CD4-positive, alpha-beta T cell treated with Interleukin-6 at 100 ng/mL for 8 hours (primary cell): ENCODE data around the gene LHX2.

ENCODE experiments used
- DNase-seq: peaks from one replicate; pipeline ENCODE4 v3.0.0-alpha.2; 2020; ENCODE audit warnings: mixed read lengths, low spot score

Gene LHX2

GRCh38 chr9:124000161-124000783 is 11.3 kb upstream of the LHX2 start:
- DNase-seq = no peak

- DNase-seq = no peak
Observed at GRCh38 chr9:124000784-124001457, 10.6 kb upstream of the LHX2 start.

- DNase-seq = no peak
Observed at GRCh38 chr9:124001458-124001799, 10.1 kb upstream of the LHX2 start.

- no peak for DNase-seq
Observed at GRCh38 chr9:124001866-124002525, 9.6 kb upstream of the LHX2 start.

- DNase-seq = no peak
Observed at GRCh38 chr9:124003636-124004349, 7.8 kb upstream of the LHX2 start.

- DNase-seq = no peak
Observed at GRCh38 chr9:124004593-124004992, 7.0 kb upstream of the LHX2 start.

- no peak for DNase-seq
Observed at GRCh38 chr9:124005029-124005771, 6.4 kb upstream of the LHX2 start.

GRCh38 chr9:124006448-124007361 is 4.9 kb upstream of the LHX2 start:
- DNase-seq = no peak

- DNase-seq = no peak
Observed at GRCh38 chr9:124007565-124008302, 3.8 kb upstream of the LHX2 start.

- no peak for DNase-seq
Observed at GRCh38 chr9:124008303-124008693, 3.3 kb upstream of the LHX2 start.

- no peak for DNase-seq
Observed at GRCh38 chr9:124008694-124009530, 2.7 kb upstream of the LHX2 start.

GRCh38 chr9:124009531-124010217 is 1.9 kb upstream of the LHX2 start:
- no peak for DNase-seq

- no peak for DNase-seq
Observed at GRCh38 chr9:124010303-124010664, 1.3 kb upstream of the LHX2 start.

- no peak for DNase-seq
Observed at GRCh38 chr9:124010665-124011321, 775 bp upstream of the LHX2 start.

- no peak for DNase-seq
Observed at GRCh38 chr9:124012368-124013301, 1.1 kb downstream of the LHX2 start.

GRCh38 chr9:124013309-124014210 is 2.0 kb downstream of the LHX2 start:
- DNase-seq = no peak
